Uterus (tissue), 4 donors: ENCODE measurements around the gene PAM. TPM values are rescaled to one million over a fixed set of nuclear protein-coding genes. Genes with fewer than 3 reads are reported as not detected.
"Not testable (repeated sequence)": the region's sequence is repeated elsewhere in the genome, so short reads cannot be mapped to it uniquely, and the experiment has no call there.

Experiments used
- DNase-seq, 2 donors: peaks; one replicate each; pipeline ENCODE4 v3.0.0-alpha.2; 2019 to 2020
- H3K27ac ChIP-seq, 2 donors: fragments of 200-600 bp; sonication (generic); 1 replicate in 1 of 2; 2 replicates in 1 of 2; pipeline ENCODE4 v1.5.1; 2016 to 2018
- H3K27me3 ChIP-seq, 2 donors: fragments of 200-600 bp; sonication (generic); one replicate each; pipeline ENCODE4 v1.5.1; 2018 to 2019; ENCODE audit warnings: control low read depth in 1 of 2
- H3K36me3 ChIP-seq, 2 donors: fragments of 200-600 bp; sonication (generic); one replicate each; pipeline ENCODE4 v1.5.1; 2019; ENCODE audit warnings: control low read depth in 1 of 2
- H3K4me1 ChIP-seq, 2 donors: fragments of 200-600 bp; sonication (generic); one replicate each; pipeline ENCODE4 v1.5.1; 2018 to 2019; ENCODE audit warnings: control low read depth in 1 of 2
- H3K4me3 ChIP-seq, 2 donors: fragments of 200-600 bp; sonication (generic); 1 replicate in 1 of 2; 2 replicates in 1 of 2; pipeline ENCODE4 v1.5.1; 2018 to 2019; ENCODE audit warnings: mild to moderate bottlenecking in 1 of 2
- H3K9me3 ChIP-seq, 2 donors: fragments of 200-600 bp; sonication (generic); one replicate each; pipeline ENCODE4 v1.5.1; 2019; ENCODE audit warnings: control low read depth in 1 of 2
- CTCF ChIP-seq, 4 experiments: fragments of 200-600 bp in 2 of 4; fragments of 450-650 bp in 2 of 4; sonication (generic) in 2 of 4; IDR thresholded peaks; one replicate each; pipeline ENCODE4 v1.5.1; 2016 to 2019; ENCODE audit warnings: antibody characterized with exemption in 4 of 4, mild to moderate bottlenecking in 2 of 4, moderate library complexity in 1 of 4
- POLR2A ChIP-seq, 2 donors: fragments of 450-650 bp; IDR thresholded peaks; one replicate each; pipeline ENCODE4 v1.6.1; 2016; ENCODE audit warnings: antibody characterized with exemption in 2 of 2, mild to moderate bottlenecking in 1 of 2, moderate library complexity in 1 of 2
- intact Hi-C: fragments of 100-400 bp; cut with DNase I; formaldehyde crosslinking; loops from one replicate; pipeline ENCODE4 v1.15.1; 2023; ENCODE audit warnings: low total_unique reads
- total RNA-seq, 4 donors: library from RNA; depleted of rRNA in 3 of 4; stranded (reverse); fragments of >200 nt in 3 of 4; gene quantifications; one replicate each; pipeline versions ENCODE4 v1.1.0 to v1.2.4, GENCODE V29; 2014 to 2023
- donor health status: DM: yes; HTN: yes; CAD: no.

Gene PAM
- total RNA-seq, 4 donors from 2014 or later = 101 to 502 (median 168) TPM

- Histone ChIP-seq H3K27me3 (no peaks in the 10 kb centered on the region), H3K27ac (no peak overlapping the region), H3K9me3 (no peaks in the 10 kb centered on the region), H3K36me3 (no peaks in the 10 kb centered on the region), H3K4me1 (no peaks in the 10 kb centered on the region), H3K4me3 (no peak overlapping the region)
- no peak for DNase-seq
- no peak for TF ChIP-seq CTCF (IDR thresholded peaks at IDR 0.05)
- no peak for TF ChIP-seq POLR2A (IDR thresholded peaks at IDR 0.05)
- intact Hi-C loops = no loop called here
Observed at GRCh38 chr5:102750151-102750834, 4.8 kb upstream of the PAM start.

- DNase-seq, H3K9me3 ChIP-seq, intact Hi-C loops: not testable (repeated sequence)
Observed at GRCh38 chr5:102751903-102752376, 3.2 kb upstream of the PAM start.

GRCh38 chr5:102753889-102754766 lies 977 bp upstream of the PAM start:
- TF ChIP-seq POLR2A (IDR thresholded peaks at IDR 0.05) (no peak), CTCF (IDR thresholded peaks at IDR 0.05) (no peak)
- no peaks in the 10 kb centered on the region for H3K36me3 ChIP-seq
- H3K27ac ChIP-seq = peak overlapping the region in 1 of 2 donors; percentile 79
- intact Hi-C loops = no loop called here
- H3K27me3 ChIP-seq = no peaks in the 10 kb centered on the region
- H3K4me1 ChIP-seq = no peaks in the 10 kb centered on the region
- peak in 1 of 2 donors; percentile 20 for DNase-seq
- peak overlapping the region; percentile 57 to 75 for H3K4me3 ChIP-seq
- no peaks in the 10 kb centered on the region for H3K9me3 ChIP-seq

More at GRCh38 chr5:102751903-102752376, 3.2 kb upstream of the PAM start:
- H3K36me3 ChIP-seq, H3K27ac ChIP-seq, H3K4me1 ChIP-seq, H3K27me3 ChIP-seq, H3K4me3 ChIP-seq: not testable (repeated sequence)

GRCh38 chr5:102755686-102756371 lies 724 bp downstream of the PAM start:
- no peaks in the 10 kb centered on the region for H3K4me1 ChIP-seq
- H3K4me3 ChIP-seq = peak overlapping the region; percentile 57 to 75
- no peaks in the 10 kb centered on the region for H3K9me3 ChIP-seq
- TF ChIP-seq POLR2A (IDR thresholded peaks at IDR 0.05) (peak; percentile 18 to 37), CTCF (IDR thresholded peaks at IDR 0.05) (no peak)
- peak; percentile 41 to 57 for DNase-seq
- H3K27me3 ChIP-seq = no peaks in the 10 kb centered on the region
- H3K27ac ChIP-seq = peak overlapping the region; percentile 54 to 79
- H3K36me3 ChIP-seq = no peaks in the 10 kb centered on the region
- intact Hi-C loops = no loop called here

GRCh38 chr5:102758576-102758975 lies 3.5 kb downstream of the PAM start:
- no peaks in the 10 kb centered on the region for H3K4me1 ChIP-seq
- H3K9me3 ChIP-seq = no peaks in the 10 kb centered on the region
- TF ChIP-seq POLR2A (IDR thresholded peaks at IDR 0.05) (no peak), CTCF (IDR thresholded peaks at IDR 0.05) (no peak)
- H3K27ac ChIP-seq = no peak overlapping the region
- DNase-seq = no peak
- H3K27me3 ChIP-seq = no peaks in the 10 kb centered on the region
- intact Hi-C loops = no loop called here
- H3K36me3 ChIP-seq = no peaks in the 10 kb centered on the region
- H3K4me3 ChIP-seq = no peak overlapping the region
